Lower leg skin (tissue), 4 donors: ENCODE data around the gene TMC3. TPM values are rescaled to one million over a fixed set of nuclear protein-coding genes. Genes with fewer than 3 reads are reported as not detected.

Experiments used
- DNase-seq, 2 donors: peaks; one replicate each; pipeline ENCODE4 v3.0.0-alpha.2; 2019; ENCODE audit warnings: low spot score in 2 of 2
- H3K4me3 ChIP-seq: fragments of 200-600 bp; sonication (generic); 2 replicates; pipeline ENCODE4 v1.5.1; 2017; ENCODE audit warnings: mild to moderate bottlenecking, low read depth; ENCODE audit not compliant: poor library complexity, severe bottlenecking
- CTCF ChIP-seq, 3 donors: fragments of 450-650 bp; IDR thresholded peaks; one replicate each; pipeline ENCODE4 v1.5.1; 2016; ENCODE audit warnings: antibody characterized with exemption in 3 of 3, mild to moderate bottlenecking in 3 of 3, moderate library complexity in 2 of 3
- POLR2A ChIP-seq, 2 donors: fragments of 450-650 bp; IDR thresholded peaks; one replicate each; pipeline ENCODE4 v1.6.1; 2016 to 2017; ENCODE audit warnings: antibody characterized with exemption in 2 of 2, mild to moderate bottlenecking in 1 of 2, moderate library complexity in 1 of 2
- WGBS, 2 donors: methylation state at CpG; one replicate each; pipeline ENCODE4 v1.1.5; 2018; 5-methylcytosine and 5-hydroxymethylcytosine counted together
- intact Hi-C: fragments of 100-400 bp; cut with DNase I; formaldehyde crosslinking; loops from one replicate; pipeline ENCODE4 v1.15.0; 2023; ENCODE audit warnings: low total_unique reads
- total RNA-seq, 4 donors: library from RNA; depleted of rRNA; stranded (reverse); fragments of >200 nt; gene quantifications; one replicate each; pipeline ENCODE4 v1.1.0, GENCODE V29; 2016

Gene TMC3
- total RNA-seq, 4 donors from 2014 or later, result 0.05 to 0.10 TPM; not detected in 2

- intact Hi-C loops, result no loop called here
- no peak overlapping the region for H3K4me3 ChIP-seq
- TF ChIP-seq CTCF (IDR thresholded peaks at IDR 0.05), result no peak
- DNase-seq, result no peak
- WGBS, 2 donors, result 85 to 93% methylated on average over 3 of the region's 3 CpGs
Measured at GRCh38 chr15:81299156-81299555, 74.9 kb downstream of the TMC3 start.

- WGBS, 2 donors, result 55 to 62% methylated on average over 6 of the region's 6 CpGs
- intact Hi-C loops, result no loop called here
- DNase-seq, result peak in 1 of 2 donors; percentile 53
- TF ChIP-seq CTCF (IDR thresholded peaks at IDR 0.05), result no peak
- TF ChIP-seq POLR2A (IDR thresholded peaks at IDR 0.05), result no peak
- no peak overlapping the region for H3K4me3 ChIP-seq
Measured at GRCh38 chr15:81298611-81299010, 75.4 kb downstream of the TMC3 start.

GRCh38 chr15:81297603-81298575 is 76.1 kb downstream of the TMC3 start:
- DNase-seq, result peak in 1 of 2 donors; percentile 65
- 65 to 71% methylated on average over 4 of the region's 4 CpGs for WGBS, 2 donors
- H3K4me3 ChIP-seq, result no peak overlapping the region
- no peak for TF ChIP-seq POLR2A (IDR thresholded peaks at IDR 0.05)
- no peak for TF ChIP-seq CTCF (IDR thresholded peaks at IDR 0.05)
- intact Hi-C loops, result no loop called here

GRCh38 chr15:81297147-81297572 is 76.9 kb downstream of the TMC3 start:
- WGBS, 2 donors, result 51 to 54% methylated on average over 3 of the region's 3 CpGs
- DNase-seq, result peak in 1 of 2 donors; percentile 85
- intact Hi-C loops, result no loop called here

GRCh38 chr15:81296673-81297072 is 77.3 kb downstream of the TMC3 start:
- TF ChIP-seq POLR2A (IDR thresholded peaks at IDR 0.05), result no peak
- no peak for TF ChIP-seq CTCF (IDR thresholded peaks at IDR 0.05)
- 71 to 77% methylated on average over 11 of the region's 11 CpGs for WGBS, 2 donors
- DNase-seq, result peak in 1 of 2 donors; percentile 54
- intact Hi-C loops, result no loop called here
- H3K4me3 ChIP-seq, result no peak overlapping the region

More at GRCh38 chr15:81297147-81297572, 76.9 kb downstream of the TMC3 start:
- no peak overlapping the region for H3K4me3 ChIP-seq
- TF ChIP-seq CTCF (IDR thresholded peaks at IDR 0.05), result no peak
